ENCODE data around the gene CNDP2. TPM values are rescaled to one million over a fixed set of nuclear protein-coding genes. Genes with fewer than 3 reads are reported as not detected.
A peak's percentile ranks its signal among the peaks of the same experiment; 100 is the strongest.

The CNDP2 gene
- total and polyA plus RNA-seq, 2 of the 13 experiments (the other 11 are each of a cell fraction or from before 2014, with no cell fraction given), result 64.7 to 80.8 TPM

DNA sequence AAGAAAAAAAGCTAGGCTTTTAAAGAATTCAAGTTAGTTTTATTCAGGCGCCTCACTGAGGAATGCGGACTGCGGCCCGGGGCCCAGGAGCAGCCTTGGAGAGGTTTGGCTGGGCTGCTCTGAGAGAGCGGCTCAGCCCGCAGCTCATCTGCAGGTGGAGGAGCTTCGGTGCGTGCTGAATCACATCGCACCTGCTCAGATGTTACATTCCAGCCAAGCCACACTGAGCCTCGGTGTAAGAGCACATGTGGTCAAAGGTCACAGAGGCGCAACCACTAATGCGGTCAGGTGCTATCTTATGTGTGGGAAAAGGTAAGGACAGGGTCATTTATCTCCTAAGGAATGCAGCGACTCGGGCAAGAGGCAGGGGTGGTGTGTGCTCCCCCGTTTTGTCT is 21.1 kb downstream of the CNDP2 start:
- Histone ChIP-seq H2AFZ (ENCODE audit: low read length) (no peak overlapping the region), H3K27ac (ENCODE audit: extremely low read length, insufficient read depth, low read length) (no peak overlapping the region), H3K9me3 (ENCODE audit: low read length) (no peaks in the 10 kb centered on the region), H3K9ac (ENCODE audit: insufficient read depth, low read depth, low read length) (no peak overlapping the region), H3K4me3 (replicated peaks in 1 of 3; ENCODE audit: insufficient read depth in 1 of 3, low read depth in 2 of 3, low read length in 3 of 3) (no peak overlapping the region), H3K36me3 (replicated peaks in 1 of 2; ENCODE audit: control insufficient read depth in 1 of 2, insufficient read depth in 2 of 2, low read length in 2 of 2) (peaks cover 26 to 83% of the 10 kb centered on the region in 2 experiments), H3K4me1 (ENCODE audit: insufficient read depth, low read length) (no peaks in the 10 kb centered on the region), H3K4me2 (ENCODE audit: low read depth, low read length) (no peak overlapping the region), H3K79me2 (ENCODE audit: insufficient read depth, low read length) (no peaks in the 10 kb centered on the region), H3K27me3 (ENCODE audit: control insufficient read depth in 1 of 2, insufficient read depth in 2 of 2, low read length in 2 of 2) (no peaks in the 10 kb centered on the region), H4K20me1 (ENCODE audit: insufficient read depth, low read length) (no peaks in the 10 kb centered on the region)
- intact Hi-C loops (cut with micrococcal nuclease; ENCODE audit: unreplicated experiment), result no loop called here
- ATAC-seq (no peak), DNase-seq (ENCODE audit: low spot score) (no peak), FAIRE-seq (no peak)
- POLR2A ChIA-PET, result no interaction called here
- 93% methylated on average over 15 of the region's 15 CpGs for WGBS (ENCODE audit: low lambda C conversion rate)
- no peak for TF ChIP-seq HNRNPH1 (optimal IDR thresholded peaks at IDR 0.05; ENCODE audit: low read depth, low read length)
- TF ChIP-seq, protein P1, sequence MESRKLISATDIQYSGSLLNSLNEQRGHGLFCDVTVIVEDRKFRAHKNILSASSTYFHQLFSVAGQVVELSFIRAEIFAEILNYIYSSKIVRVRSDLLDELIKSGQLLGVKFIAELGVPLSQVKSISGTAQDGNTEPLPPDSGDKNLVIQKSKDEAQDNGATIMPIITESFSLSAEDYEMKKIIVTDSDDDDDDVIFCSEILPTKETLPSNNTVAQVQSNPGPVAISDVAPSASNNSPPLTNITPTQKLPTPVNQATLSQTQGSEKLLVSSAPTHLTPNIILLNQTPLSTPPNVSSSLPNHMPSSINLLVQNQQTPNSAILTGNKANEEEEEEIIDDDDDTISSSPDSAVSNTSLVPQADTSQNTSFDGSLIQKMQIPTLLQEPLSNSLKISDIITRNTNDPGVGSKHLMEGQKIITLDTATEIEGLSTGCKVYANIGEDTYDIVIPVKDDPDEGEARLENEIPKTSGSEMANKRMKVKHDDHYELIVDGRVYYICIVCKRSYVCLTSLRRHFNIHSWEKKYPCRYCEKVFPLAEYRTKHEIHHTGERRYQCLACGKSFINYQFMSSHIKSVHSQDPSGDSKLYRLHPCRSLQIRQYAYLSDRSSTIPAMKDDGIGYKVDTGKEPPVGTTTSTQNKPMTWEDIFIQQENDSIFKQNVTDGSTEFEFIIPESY (CRISPR knock-in tag; IDR thresholded peaks at IDR 0.05), result 0 out of 2 replicates have a peak, but pooled peaks have one; percentile 20
- TF ChIP-seq ZNF20 (CRISPR knock-in tag; IDR thresholded peaks at IDR 0.05), result no peak
- TF ChIP-seq SRSF4 (IDR thresholded peaks at IDR 0.05; ENCODE audit: low read depth, low read length, poor library complexity, severe bottlenecking), result no peak
- CTCF ChIA-PET (ENCODE audit: low intra/inter-chr PET ratio, low total read pairs), result no interaction called here
- BruUV-seq (replicated peaks), result no TSS peak
- in situ Hi-C loops (cut with HindIII; ENCODE audit: extremely low pct_ligation_motif_present, low pct_unique_long_range_greater_than_20kb), result no loop called here

DNA sequence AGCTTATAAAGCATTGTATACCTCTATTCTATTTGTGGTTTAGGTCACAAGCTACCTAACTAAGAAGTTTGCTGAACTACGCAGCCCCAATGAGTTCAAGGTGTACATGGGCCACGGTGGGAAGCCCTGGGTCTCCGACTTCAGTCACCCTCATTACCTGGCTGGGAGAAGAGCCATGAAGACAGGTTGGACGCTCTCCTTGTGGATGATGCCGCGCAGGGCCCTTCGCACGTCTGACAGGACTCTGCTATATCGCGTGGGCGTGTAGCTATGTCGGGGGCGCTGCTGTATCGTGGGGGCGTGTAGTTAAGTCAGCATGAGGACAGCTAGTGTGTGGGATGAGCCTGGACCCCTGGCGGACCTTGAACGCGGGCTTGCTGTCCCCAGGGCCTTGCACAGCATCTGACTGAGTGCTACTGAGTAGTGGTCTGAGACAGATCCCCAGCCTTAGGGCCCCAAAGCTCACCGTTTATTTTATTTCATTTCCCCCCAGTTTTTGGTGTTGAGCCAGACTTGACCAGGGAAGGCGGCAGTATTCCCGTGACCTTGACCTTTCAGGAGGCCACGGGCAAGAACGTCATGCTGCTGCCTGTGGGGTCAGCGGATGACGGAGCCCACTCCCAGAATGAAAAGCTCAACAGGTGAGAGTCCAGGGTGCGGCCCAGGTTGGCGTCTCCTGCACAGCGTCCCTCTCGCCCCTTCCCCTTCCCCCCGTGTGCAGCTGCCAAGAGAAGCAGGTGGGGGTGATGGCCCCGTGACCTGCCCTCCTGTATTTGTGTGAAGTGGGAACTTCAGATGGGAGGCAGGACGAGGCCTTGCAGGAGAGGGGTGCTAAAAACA is 22.5 kb downstream of the CNDP2 start:
- in situ Hi-C loops (cut with HindIII; ENCODE audit: extremely low pct_ligation_motif_present, low pct_unique_long_range_greater_than_20kb), result no loop called here
- Histone ChIP-seq H3K27ac (ENCODE audit: extremely low read length, insufficient read depth, low read length) (no peak overlapping the region), H3K4me1 (ENCODE audit: insufficient read depth, low read length) (no peaks in the 10 kb centered on the region), H4K20me1 (ENCODE audit: insufficient read depth, low read length) (no peaks in the 10 kb centered on the region), H3K27me3 (ENCODE audit: control insufficient read depth in 1 of 2, insufficient read depth in 2 of 2, low read length in 2 of 2) (no peaks in the 10 kb centered on the region), H2AFZ (ENCODE audit: low read length) (no peak overlapping the region), H3K36me3 (replicated peaks in 1 of 2; ENCODE audit: control insufficient read depth in 1 of 2, insufficient read depth in 2 of 2, low read length in 2 of 2) (peaks cover 22 to 68% of the 10 kb centered on the region in 2 experiments), H3K9me3 (ENCODE audit: low read length) (no peaks in the 10 kb centered on the region), H3K4me3 (replicated peaks in 1 of 3; ENCODE audit: insufficient read depth in 1 of 3, low read depth in 2 of 3, low read length in 3 of 3) (no peak overlapping the region), H3K9ac (ENCODE audit: insufficient read depth, low read depth, low read length) (no peak overlapping the region), H3K79me2 (ENCODE audit: insufficient read depth, low read length) (no peaks in the 10 kb centered on the region), H3K4me2 (ENCODE audit: low read depth, low read length) (no peak overlapping the region)
- DNase-seq (ENCODE audit: low spot score), result no peak
- POLR2A ChIA-PET, result interaction anchor here (2.2 kb wide), 1 partner anchor 23 kb away, joined by 8 read pairs; no protein-coding TSS in a partner anchor
- ATAC-seq, result no peak
- BruUV-seq (replicated peaks), result no TSS peak
- CTCF ChIA-PET (ENCODE audit: low intra/inter-chr PET ratio, low total read pairs), result no interaction called here
- intact Hi-C loops (cut with micrococcal nuclease; ENCODE audit: unreplicated experiment), result no loop called here
- FAIRE-seq, result no peak
- WGBS (ENCODE audit: low lambda C conversion rate), result 90% methylated on average over 25 of the region's 32 CpGs
- TF ChIP-seq, protein P2, sequence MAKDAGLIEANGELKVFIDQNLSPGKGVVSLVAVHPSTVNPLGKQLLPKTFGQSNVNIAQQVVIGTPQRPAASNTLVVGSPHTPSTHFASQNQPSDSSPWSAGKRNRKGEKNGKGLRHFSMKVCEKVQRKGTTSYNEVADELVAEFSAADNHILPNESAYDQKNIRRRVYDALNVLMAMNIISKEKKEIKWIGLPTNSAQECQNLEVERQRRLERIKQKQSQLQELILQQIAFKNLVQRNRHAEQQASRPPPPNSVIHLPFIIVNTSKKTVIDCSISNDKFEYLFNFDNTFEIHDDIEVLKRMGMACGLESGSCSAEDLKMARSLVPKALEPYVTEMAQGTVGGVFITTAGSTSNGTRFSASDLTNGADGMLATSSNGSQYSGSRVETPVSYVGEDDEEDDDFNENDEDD (CRISPR knock-in tag; IDR thresholded peaks at IDR 0.05; ENCODE audit: borderline replicate concordance), result no peak
- TF ChIP-seq ZNF367 (CRISPR knock-in tag; IDR thresholded peaks at IDR 0.05; ENCODE audit: borderline replicate concordance) (no peak), MXD4 (CRISPR knock-in tag; IDR thresholded peaks at IDR 0.05) (no peak), MAZ (IDR thresholded peaks at IDR 0.05; ENCODE audit: borderline replicate concordance, low read depth, low read length) (no peak), MAZ (CRISPR knock-in tag; IDR thresholded peaks at IDR 0.05; ENCODE audit: low read depth) (no peak), CHD4 (IDR thresholded peaks at IDR 0.05; ENCODE audit: borderline replicate concordance, low read length) (no peak)
- TF ChIP-seq, protein P3, sequence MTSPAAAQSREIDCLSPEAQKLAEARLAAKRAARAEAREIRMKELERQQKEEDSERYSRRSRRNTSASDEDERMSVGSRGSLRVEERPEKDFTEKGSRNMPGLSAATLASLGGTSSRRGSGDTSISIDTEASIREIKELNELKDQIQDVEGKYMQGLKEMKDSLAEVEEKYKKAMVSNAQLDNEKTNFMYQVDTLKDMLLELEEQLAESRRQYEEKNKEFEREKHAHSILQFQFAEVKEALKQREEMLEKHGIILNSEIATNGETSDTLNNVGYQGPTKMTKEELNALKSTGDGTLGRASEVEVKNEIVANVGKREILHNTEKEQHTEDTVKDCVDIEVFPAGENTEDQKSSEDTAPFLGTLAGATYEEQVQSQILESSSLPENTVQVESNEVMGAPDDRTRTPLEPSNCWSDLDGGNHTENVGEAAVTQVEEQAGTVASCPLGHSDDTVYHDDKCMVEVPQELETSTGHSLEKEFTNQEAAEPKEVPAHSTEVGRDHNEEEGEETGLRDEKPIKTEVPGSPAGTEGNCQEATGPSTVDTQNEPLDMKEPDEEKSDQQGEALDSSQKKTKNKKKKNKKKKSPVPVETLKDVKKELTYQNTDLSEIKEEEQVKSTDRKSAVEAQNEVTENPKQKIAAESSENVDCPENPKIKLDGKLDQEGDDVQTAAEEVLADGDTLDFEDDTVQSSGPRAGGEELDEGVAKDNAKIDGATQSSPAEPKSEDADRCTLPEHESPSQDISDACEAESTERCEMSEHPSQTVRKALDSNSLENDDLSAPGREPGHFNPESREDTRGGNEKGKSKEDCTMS (CRISPR knock-in tag; conservative IDR thresholded peaks at IDR 0.05), result no peak

Measured in HepG2 (cell line).